Measurements from ENCODE around the gene ST3GAL4.
"Not testable (repeated sequence)": the region's sequence is repeated elsewhere in the genome, so short reads cannot be mapped to it uniquely, and the experiment has no call there.

Gene ST3GAL4

DNA sequence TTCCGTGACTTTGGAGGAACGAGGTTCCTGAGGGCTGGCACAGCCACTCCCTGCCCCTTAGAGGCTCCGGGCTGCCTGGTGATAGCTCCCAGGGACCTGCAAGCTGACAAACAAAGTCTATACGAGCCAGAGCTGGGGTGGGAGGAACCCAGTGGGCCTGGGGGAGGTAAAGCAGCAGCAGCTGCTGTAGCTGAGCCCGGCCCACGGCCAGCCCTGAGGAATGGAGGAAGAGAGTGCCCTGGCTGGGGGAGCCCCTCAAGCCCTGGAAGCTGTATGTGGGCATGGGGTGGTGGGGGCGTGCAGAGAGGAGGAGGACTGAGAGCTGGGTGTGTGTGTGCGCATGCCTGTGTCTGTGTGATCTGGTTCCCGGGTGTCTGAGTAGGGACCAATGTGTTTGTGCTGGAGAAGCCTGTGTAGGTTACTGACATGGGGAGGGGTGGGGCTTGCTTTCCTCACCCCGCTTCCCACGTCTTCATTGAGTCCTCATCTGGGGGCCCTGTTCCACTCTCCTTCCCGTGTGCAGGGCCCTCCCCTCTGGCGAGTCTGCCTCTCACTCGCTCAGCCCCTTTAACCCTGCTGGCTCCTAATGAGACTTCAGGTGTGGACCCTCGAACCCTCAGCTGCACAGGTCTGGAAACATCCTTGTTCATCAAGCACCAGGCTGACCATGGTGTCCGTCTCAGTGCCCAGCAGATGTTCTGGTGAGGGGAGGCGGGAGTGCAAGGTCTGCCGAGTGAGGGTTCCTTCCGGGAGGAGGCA is 10.8 kb downstream of the ST3GAL4 start:
- no peak for DNase-seq

DNA sequence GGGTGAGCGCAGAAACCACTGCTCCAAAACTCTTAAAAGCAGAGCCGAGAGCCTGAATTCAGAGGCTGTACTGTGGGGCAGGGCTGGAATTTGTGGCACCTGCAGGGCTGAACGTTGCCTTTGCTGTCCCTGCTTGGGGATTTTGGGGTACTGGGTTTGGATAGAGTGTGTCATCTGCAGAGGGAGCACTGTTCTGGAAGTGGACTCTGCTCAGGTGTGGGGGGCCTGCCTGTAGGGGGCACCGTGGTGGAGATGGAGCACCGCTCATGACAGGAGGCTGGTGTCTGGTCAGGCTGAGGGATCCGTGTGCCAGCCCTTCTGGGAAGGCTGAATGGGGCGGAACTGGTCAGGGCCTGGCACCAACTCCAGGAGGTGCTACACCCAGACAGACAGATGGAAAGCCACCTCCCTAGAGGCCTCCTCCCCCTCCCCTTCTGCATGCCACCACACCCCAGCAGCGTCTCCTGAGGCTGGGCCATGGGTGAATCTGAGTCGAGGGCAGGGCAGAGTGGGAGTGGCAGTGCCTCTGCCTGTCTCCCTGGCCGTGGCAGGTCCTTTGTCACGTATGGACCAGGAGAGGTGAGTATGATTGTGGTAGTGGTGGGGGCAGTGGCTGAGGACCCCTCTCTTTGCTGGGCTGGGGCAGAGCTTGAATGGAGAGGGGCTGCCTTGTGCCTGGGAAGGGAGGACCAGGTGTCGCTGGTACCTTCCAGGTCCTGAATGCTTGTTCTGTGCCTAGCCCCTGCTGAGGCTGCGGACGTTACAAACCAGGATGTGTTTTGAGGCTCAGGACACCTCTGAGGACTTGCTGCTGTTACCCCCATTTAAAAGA is 11.6 kb downstream of the ST3GAL4 start:
- DNase-seq, result not testable (repeated sequence)

DNA sequence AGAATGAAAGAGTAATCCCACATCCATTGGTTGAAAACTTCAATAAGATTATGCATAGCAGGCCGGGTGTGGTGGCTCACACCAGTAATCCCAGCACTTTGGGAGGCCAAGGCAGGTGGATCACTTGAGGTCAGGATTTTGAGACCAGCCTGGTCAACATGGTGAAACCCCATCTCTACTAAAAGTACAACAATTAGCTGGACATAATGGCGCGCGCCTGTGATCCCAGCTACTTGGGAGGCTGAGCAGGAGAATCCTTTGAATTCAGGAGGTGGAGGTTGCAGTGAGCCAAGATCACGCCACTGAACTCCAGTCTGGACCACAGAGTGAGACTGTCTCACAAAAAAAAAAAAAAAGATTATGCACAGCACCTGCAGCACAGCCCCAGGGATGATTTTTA is 12.3 kb downstream of the ST3GAL4 start:
- not testable (repeated sequence) for DNase-seq

DNA sequence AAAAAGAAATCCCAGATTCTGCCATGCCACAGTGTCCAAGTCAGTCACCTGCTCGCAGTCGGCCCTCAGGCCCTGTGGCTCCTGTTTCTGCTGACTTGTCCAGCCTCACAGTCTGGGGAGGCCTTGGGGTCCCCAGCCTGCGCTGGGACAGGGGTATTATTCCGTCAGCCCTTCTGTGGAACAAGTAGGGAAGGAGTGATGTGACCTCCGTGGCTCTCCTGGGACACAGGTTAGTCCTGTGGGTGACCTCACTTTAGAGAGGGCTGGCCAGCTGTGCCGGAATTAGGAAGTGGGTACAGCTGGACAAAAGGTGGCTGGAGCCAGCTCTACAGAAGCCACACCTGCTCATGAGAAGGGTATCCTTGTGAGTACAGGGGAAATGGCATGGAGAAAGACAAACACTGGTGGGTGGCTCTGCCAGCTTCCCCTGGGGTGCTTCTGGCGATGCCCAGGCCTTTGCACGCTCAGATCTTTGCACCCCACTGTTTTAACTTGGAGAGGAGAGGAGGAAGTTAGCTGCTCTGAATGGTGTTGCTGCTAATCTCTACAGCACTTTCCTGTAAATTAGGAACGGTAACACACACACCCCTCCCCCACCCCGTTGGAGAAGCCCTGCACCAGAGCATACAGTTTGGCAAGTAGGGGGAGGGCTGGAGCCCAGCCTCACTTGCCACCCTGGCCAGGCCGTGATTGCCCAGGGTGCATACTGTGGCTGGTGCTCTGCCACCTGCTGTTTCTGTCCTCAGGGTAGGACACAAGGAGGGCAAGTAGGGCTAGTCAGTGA is 13.0 kb downstream of the ST3GAL4 start:
- DNase-seq, result not testable (repeated sequence)

DNA sequence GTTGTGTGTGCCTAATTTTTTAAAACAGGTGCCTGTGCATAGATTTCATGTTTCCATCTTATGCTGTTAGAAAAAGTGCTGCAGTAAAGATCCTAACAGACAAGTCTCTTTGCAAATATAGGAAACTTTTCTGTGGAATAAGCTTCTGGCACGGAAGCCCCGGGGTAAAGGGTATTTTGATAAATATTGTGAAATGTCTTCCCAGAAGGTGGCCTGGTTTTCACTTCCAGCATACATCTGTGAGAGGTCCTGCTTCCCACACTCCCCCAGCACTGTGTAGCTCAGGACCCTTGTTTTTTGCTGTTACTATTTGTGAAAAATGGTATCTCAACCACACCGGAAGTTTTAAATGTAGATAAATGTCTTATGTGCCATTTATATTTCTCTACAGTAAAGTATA is 14.5 kb downstream of the ST3GAL4 start:
- DNase-seq, result no peak

DNA sequence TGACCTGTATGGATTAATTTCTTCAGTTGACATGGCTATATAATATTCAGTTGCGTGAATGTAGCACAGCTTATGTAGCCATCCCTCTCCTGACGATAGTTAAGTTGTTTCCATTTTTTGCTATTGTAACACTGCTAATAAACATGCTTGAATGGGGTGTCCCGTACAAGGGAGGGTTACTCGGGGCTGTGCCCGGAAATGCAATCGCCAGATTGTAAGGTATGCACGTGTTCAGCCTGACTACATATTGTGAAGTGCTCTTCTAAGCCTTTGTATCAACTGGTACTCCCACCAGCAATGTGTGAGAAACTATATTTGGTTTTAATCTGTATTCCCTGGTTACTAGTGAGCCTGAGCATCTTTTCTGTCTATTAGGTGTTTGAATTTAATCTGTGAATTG is 16.1 kb downstream of the ST3GAL4 start:
- no peak for DNase-seq

DNA sequence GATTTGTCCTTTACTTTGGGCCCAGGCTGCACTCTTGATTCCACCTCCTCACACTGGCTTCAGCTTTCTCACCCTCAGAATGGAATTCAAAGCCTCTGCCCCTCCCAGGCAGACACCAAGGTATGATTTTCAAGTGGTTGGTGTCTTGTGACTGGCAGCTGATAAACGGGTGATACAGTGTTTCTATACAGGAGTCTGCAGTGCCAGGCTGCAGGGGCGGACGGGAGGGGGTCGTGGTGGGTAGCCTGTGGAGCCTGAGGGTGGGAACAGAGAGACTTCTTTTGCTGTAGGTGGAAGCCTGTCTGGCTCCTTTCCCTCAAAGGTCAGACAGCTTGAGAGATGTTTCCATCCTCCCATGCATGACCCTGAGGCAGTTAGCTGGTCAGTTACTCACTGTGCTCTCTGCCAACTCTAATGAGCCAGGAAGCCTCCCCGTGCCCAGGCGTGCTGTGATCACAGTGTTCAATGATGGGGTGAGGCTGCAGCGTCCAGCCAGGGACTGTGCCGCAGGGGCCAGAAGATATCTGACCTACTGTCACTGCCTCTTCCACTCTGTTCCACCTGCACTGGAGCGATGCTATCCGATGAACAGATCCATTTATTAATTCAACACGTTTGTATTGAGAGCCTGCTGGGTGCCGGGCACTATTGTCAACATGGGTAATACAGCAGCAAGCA is 18.0 kb downstream of the ST3GAL4 start:
- not testable (repeated sequence) for DNase-seq

DNA sequence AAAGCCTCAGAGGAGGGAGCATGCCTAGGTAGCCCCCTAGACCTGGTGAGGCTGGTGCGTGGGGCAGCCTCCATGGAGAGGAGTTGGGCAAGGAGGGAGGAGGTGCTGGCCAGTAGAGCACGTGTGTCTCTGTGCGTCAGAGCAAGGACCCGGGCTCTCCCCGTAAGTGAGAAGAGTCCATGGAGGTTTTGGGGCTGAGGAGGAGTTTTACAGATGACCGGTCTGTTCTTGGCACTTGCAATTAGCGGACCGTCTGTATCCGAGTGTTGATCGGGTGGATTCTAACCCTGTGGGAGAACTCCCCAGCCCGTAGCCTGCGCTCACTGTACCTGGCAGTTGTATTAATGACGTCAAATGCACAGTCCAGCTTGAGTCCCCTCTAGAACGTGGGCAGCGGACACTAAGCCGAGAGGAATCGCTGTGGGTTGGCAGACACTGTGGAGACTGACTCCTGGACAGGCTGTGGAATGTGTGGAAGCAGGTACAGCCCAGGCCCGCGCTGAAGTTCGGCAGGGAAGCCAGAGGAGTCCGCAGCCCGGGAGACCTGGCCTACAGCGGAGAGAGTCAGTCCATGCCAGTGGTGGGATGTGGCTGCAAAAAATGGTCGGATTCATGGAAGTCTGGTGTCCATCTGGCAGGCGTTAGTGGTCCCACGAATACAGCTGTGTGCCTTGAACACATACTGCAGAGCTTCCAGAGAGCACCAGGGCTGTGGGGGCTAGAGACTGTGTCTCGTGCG is 19.2 kb downstream of the ST3GAL4 start:
- DNase-seq, result not testable (repeated sequence)

DNA sequence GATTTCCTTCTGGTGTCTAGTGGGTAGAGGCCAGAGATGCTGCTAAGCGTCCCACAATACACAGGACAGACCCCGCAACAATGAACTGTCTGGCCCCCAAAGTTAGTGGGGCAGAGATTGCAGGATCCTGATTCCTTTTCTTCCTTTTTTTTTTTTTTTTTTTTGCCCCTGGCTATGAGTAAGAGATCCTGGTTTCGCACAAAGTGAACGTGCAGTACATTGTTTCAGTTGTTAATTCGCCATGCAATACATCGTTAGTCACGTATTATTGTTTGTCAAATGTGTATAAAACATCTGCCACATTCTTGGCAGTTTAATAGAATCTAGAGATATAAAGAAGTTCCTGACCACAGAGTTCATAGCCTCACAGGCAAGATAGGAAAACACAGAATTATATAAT is 20.2 kb downstream of the ST3GAL4 start:
- DNase-seq, result no peak

DNA sequence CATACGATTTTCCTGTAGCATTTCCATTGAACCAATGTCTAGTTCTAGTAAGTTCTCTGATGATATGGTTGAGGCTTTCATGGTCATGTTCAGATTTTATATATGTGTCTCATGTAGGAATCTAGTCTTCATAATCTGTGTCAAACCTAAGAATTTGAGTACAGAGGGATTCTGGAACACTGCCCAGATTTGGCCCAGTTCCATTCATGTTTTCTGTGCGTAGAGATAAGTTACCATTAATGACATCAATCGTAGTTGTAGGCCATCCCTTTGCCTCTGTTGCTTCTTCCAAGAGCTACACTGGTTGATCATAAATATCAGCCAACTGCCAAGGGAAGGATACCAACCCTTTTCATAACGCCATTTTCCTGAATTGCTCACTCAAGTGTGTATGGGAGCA is 23.3 kb downstream of the ST3GAL4 start:
- DNase-seq, result no peak

DNA sequence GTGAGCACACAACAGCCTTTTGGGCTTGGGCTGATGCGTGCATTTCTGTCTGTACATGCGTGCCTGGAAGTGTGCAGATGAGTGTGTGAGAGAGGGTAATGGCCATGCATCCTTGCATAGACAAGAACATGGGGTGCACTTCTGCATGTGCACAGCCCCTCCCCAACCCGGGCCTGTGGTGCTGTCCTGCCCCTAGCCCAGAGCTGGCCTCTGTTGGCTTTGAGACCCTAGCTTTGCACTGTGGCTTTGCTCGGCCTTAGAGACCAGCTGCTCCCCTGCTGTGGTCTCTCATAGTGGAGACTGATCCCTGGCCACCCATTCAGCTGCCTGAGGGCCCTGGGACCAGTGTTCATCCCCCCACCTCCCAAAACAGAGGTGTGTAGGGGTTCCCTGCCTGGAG is 25.4 kb downstream of the ST3GAL4 start:
- DNase-seq, result no peak

DNA sequence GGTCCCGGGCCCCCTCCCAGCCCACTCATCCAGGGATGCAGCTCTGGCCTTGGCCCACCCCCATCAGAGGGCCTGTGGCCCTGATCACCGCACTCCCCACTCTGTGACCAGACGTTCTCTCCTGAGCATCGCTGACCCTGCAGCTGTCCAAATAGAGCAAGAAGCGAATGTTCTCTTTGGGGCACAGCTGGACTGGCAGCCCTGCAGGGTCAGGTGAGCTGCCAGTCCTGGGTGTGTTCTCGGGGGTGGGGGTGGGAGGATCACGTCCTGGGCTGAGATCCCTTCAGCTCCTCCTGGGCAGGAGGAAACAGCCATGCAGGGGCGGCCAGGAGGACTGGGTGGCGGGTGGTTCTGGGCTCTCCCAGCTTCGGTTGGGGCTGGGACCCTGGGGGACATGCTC is 26.5 kb downstream of the ST3GAL4 start:
- not testable (repeated sequence) for DNase-seq

DNA sequence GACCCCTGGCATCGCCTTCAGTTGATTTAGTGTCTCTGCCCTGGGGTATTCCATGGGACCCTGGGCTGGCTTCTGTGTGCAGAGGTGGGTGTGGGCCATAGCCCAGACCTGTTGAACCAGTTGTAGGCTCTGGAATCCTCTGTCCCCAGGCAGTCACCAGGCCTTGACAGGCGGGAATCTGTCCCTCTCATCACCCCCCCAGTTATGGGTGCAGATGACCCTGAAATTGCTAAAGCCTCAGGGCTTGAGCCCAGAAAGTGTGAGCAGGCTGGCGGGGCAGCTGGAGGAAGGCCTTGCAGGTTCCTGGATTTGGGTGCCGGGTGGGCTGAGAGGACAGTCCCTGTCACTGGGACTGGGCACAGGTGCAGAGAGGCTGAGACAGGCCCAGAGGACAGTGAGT is 27.2 kb downstream of the ST3GAL4 start:
- not testable (repeated sequence) for DNase-seq

DNA sequence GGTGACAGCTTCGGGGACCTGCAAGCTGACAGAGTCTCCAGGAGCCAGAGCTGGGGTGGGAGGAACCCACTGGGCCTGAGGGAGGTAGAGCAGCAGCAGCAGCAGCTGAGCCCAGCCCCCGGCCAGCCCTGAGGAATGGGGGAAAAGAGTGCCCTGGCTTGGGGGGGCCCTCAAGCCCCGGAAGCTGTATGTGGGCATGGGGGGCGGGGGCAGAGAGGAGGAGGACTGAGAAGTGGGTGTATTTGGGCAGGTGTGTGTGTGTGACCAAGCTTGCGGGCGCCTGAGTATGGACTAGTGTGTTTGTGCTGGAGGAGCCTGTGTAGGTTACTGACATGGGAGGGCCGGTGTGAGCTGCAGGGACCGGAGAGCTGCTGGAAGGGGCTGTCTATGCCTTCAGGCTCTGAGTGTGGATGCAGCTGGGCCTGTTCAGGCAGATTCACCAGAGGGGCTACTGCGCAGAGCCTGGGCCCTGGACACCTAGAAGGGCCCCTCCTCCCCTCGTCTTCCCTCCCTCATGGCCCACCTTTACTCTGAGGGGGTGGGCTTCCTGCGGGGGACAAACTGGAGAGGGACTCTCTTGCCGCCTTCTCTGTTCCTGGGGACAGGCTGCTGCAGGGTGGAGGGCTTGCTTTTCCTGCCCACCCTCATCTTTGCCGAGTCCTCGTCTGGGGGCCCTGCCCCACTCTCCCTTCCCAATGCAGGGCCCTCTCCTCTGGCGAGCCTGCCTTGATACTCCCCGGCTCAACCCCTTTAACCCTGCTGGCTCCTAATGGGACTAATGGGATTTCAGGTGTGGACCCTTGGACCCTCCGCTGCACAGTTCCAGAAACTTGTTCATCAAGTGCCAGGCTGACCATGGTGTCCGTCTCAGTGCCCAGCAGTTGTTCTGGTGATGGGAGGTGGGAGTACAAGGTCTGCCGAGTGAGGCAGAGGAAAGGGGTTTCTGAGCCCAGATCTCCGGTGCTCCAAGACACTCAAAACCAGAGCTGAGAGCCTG is 28.2 kb downstream of the ST3GAL4 start:
- no peak for DNase-seq

DNA sequence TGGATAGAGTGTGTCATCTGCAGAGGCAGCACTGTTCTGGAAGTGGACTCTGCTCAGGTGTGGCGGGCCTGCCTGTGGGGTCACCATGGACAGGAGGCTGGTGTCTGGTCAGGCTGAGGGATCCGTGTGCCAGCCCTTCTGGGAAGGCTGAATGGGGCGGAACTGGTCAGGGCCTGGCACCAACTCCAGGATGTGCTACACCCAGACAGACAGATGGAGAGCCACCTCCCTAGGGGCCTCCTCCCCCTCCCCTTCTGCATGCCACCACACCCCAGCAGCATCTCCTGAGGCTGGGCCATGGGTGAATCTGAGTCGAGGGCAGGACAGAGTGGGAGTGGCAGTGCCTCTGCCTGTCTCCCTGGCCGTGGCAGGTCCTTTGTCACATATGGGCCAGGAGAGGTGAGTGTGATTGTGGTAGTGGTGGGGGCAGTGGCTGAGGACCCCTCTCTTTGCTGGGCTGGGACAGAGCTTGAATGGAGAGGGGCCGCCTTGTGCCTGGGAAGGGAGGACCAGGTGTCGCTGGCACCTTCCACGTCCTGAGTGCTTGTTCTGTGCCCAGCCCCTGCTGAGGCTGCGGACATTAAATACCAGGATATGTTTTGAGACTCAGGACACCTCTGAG is 29.1 kb downstream of the ST3GAL4 start:
- no peak for DNase-seq

DNA sequence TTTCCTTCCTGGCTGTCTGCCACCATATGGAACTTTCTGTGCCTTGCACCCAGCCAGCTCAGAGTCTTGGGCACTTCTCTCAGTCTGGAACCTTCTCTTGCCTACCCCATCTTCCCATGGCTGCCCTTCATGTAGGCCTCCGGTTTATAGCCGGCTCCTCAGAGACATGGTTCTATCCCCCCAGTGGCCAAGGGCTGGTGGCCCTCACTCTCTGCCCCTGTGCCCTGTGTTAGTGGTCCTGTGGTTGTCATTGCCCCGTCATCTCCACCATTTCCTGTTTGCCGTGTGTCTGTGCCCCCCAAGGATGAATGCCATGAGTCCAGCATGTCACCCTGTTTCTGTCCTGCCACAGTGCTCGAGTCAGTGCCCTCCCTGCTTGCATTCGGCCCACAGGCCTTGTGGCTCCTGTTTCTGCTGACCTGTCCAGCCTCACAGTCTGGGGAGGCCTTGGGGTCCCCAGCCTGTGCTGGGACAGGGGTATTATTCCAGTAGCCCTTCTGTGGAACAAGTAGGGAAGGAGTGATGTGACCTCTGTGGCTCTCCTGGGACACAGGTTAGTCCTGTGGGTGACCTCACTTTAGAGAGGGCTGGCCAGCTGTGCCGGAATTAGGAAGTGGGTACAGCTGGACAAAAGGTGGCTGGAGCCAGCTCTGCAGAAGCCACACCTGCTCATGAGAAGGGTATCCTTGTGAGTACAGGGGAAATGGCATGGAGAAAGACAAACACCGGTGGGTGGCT is 30.7 kb downstream of the ST3GAL4 start:
- no peak for DNase-seq

DNA sequence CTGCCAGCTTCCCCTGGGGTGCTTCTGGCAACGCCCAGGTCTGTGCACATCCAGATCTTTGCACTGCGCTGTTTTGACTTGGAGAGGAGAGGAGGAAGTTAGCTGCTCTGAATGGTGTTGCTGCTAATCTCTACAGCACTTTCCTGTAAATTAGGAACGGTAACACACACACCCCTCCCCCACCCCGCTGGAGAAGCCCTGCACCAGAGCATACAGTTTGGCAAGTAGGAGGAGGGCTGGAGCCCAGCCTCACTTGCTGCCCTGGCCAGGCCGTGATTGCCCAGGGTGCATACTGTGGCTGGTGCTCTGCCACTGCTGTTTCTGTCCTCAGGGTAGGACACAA is 31.2 kb downstream of the ST3GAL4 start:
- DNase-seq, result not testable (repeated sequence)

DNA sequence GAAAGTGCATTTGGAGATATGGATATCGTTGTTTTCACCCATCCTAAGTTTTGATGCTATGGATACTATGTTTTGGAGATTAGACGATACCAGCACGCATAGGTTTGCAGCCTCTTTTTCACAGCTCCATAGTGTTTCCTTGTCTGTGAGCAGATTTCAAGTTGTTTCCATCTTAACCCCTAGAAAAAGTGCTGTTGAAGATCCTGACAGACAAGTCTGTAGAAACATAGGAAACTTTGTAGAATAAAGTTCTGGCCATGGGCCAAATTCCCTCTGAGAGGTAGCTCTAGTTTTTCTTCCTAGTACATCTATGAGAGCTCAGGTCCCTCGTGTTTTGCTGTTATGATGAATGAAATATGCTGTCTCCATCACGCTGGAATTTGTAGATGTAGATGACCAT is 32.4 kb downstream of the ST3GAL4 start:
- DNase-seq, result no peak

DNA sequence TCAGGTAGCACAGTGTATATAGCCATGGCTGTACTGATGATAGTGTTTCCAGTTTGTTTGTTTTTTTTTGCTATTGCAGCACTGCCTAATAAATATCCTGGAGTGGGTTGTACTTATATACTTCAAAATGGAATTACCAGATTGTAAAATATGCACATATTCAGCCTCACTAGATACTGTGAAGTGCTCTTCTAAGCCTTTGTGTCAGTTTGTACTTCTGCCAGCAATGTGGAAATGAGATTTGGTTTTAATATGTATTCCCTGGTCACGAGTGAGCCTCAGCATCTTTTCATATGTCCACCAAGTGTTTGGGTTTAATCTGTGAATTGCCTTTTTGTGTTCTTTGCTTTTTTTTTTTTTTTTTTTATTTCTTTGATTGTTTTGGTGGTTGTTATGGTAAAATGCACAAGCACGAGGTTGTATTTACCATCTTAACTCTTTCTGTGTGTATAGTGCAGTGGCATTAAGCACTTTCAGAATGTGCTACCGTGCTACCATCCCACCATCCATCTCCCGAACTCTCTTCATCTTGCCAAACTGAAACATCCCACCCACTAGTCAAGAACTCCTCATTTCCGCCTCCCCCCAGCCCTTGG is 34.9 kb downstream of the ST3GAL4 start:
- no peak for DNase-seq

Data from right hindlimb (tissue), 1 donor.